ENCODE results near the gene ETDC.
"Not testable (repeated sequence)": the region's sequence is repeated elsewhere in the genome, so short reads cannot be mapped to it uniquely, and the experiment has no call there.

Gene ETDC

DNA sequence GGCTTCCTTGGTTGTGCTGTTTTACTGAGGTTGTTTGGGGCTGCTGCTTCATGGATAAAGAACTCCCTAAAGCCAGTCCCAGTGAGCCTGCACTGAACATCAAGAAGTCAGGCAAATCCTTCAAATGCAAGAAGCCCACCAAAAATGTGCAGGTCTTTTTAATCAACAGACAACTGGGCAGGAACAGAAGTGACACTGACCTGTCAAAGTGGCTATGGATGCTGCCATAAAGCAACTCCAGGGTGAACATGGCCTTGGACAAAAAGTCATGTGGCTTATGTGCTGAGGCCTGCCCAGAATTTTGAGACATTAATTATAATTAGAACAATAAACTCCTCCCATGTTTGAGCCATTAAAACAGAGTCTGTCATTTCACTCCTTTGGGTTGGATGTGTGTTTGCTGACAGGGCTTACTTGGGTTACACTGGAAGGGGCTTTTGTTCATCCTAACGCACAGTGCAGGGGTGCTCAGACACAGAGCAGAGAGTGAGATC is at the start of gene ETDC:
Gene ETDC (plus strand): TSS at position 51 of the 494 bp plus-strand sequence. CDS start 0 bp downstream, at position 51.
- DNase-seq, result no peak

DNA sequence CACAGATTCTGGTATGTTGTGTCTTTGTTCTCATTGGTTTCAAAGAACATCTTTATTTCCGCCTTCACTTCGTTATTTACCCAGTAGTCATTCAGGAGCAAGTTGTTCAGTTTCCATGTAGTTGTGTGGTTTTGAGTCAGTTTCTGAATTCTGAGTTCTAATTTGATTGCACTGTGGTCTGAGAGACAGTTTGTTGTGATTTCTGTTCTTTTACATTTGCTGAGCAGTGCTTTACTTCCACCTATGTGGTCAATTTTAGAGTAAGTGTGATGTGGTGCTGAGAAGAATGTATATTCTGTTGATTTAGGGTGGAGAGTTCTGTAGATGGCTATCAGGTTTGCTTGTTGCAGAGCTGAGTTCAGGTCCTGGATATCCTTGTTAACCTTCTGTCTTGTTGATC is 48.3 kb upstream of the ETDC start:
- not testable (repeated sequence) for DNase-seq

DNA sequence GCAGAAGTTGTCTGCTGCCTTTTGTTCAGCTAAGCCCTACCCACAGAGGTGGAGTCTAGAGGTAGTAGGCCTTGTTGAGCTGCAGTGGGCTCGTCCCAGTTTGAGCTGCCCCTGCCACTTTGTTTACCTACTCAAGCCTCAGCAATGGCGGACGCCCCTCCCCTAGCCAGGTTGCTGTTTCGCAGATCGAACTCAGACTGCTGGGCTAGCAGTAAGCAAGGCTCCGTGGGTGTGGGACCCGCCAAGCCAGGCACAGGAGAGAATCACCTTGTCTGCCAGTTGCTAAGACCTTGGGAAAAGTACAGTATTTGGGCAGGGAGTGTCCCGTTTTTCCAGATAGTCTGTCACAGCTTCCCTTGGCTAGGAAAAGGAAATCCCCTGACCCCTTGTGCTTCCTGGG is 45.9 kb upstream of the ETDC start:
- not testable (repeated sequence) for DNase-seq

DNA sequence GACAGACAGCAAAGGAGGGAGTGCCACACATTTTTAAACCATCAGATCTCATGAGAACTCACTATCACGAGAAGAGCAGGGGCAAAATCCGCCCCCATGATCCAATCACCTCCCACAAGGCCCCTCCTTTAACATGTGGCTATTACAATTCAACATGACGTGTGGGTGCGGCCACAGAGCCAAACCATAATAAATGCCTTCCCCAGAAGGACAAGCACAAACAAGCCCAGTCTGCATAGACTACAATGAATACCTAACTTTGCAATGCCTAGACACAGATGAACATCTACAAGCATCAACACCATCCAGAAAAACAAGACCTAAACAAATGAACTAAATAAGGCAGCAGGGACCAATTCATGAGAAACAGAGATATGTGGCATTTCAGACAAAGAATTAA is 45.1 kb upstream of the ETDC start:
- DNase-seq, result no peak

DNA sequence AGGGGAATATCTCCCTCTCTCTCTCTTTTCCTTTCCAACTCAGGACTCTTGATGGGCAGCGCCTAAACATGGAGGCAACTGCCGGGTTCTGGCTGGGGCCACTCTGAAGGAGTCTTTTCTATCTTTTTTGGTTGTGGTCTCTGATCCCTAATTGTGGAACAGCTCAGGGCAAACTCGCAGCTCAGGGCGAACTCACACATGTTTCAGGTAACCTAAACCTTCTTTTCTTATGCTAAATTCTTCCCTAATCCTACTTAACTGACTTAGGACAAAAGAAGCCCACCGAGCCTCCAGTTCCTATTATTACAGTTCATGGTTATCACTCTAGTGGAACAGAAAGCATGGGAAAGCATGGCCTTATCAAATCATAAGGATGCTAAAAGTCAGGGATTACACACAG is 36.1 kb upstream of the ETDC start:
- no peak for DNase-seq

DNA sequence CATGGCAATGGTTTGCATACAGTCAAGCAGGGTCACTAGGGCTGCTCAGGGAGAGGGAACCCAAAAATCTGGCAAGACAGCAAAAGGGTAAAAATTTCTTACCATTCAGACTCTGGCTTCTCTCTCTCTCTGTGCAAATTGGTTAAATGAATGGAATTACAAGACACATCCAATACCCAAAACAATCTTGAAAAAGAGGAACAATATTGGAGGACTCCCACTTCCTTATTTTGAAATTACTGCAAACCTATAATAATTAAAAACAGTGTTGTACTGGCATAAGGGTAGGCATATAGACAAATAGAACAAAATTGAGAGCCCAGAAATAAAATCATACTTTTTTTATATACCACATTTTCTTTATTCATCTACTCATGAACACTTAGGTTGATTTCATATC is 33.3 kb upstream of the ETDC start:
- DNase-seq, result no peak

DNA sequence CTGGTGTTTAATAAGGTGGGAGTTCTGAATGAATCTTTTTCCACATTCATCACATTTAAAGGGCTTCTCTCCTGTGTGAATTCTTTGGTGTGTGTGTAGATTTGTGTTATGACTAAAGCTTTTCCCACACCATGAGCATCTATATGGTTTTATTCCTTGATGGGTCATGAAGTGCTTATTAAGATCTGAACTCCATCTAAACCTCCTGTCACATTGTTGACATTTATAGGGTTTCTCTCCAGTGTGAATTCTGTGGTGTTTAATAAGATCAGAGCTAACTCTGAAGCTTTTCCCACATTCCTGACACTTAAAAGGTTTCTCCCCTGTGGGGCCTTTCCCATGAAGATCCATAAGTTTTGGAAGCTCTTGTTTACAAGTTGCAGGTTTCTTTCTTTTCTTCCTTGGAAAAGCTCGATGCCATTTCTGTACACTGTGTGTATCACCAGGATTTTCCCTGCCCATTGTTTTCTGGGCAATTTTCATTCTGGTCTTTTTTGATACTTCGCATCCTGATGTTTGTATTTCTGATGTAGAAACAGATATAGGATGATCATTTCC is 21.9 kb upstream of the ETDC start:
- DNase-seq, result no peak

DNA sequence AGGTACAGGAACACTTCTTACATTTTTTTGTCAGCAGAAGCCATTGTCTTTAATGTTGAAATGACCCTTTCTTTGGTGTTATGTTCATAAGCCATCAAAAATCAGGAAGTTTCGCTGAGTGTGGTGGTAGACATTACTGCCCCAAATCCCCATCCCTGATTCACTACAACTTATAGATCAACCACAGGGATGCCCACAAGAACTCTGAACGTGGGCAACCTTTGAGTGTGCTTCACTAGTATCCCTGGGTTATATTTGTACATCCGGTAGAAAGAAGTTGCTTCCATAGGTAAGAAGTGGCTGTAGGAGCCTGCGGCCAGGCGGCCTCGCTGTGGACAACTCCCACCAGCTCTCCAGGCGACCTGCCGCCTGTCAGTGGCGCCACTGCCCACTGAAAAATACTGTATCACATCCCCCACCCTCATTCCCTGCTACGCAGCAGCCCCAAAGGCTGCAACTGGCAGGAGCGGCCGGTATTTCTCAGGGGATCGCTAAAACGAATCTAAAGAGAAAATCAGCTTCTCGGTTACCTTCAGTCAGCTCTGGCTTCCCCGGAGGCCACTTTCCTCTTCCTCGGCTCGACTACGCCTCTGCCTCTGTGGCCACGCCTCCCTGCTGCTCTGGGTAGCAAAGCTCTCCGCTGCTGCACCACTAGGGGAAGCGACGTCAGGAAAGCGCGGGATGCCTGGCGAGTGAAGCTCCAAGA is 13.9 kb upstream of the ETDC start:
- peak; percentile 63 for DNase-seq

DNA sequence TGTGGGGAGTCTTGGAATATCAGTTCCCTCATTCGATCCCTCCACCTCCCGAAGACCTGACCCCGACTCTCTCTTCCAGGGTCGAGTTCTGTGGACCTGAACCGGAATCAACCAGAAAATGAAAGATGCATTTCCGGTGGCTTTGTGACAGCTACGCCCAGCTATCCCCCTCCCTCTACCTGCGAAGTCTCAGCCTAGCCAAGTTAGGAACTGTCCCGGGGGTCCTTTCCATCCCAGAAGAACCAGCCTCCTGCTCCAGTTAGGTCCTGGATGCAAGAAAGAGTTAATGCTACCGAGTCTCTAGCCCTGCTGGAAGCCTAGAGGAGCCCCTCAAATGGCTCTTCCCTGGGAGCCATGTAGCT is 13.4 kb upstream of the ETDC start:
- no peak for DNase-seq

DNA sequence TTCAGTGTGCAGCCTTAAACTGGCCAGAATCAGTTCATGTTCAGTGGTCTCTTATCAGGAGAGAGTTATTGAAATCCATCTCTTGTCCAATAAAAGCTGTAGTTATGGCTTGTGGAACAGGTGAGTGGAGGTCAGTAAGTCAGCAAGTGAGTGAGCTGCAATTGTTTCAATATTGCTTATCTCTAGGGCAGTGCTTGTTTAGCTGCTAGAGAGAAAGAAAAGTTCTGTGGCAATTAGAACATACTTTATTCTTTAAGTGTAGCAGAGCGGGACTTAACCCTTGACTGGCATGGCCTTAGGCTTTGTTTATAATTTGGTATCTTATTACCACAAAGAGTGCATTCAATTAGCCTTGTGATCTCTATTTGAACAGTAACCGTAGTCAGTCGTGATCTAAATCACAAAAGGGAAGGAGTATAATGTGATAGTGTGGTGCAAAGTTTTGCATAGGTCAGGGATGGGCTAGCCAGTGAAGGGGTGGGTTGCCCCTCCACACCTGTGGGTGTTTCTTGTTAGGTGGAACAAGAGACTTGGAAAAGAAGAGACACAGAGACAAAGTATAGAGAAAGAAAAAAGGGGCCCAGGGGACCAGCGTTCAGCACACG is 6.9 kb upstream of the ETDC start:
- DNase-seq, result no peak

DNA sequence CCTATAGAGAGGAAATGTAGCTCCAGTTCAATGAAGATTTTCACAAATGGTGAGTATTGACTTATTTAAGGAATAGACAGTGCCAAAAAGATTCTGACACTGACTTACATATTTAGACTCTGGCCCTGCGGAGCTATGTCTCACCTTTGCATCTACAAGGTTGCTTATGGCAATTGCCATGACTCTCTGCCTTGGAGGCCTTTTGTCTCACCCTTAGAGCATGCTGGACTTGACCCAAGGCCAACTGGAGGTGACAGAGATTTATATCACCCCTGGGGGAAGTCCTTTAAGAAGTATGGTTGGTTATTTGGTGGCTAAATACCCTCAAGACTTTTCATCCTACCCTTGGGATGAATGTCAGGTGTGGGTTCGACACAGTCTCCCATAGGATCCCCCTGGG is 4.5 kb upstream of the ETDC start:
- DNase-seq, result no peak

DNA sequence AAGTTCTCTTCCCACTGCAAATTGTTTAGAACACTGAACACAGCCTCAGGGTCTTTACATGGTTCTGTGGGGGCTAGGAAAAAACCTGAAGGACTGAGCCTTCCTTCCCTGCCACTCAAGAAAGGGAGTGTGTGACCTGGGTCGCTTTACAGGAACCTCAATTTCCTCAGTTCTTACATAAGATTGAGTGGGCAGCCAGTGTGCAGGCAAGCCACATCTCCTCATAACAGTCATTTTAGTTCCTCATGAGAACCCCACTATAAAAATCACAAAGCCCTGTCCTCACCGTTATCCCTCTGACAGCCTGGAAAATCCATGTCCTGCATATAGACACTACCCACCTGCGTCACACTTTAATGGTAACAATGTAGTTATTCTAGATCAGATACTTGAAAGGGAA is 2.1 kb upstream of the ETDC start:
- DNase-seq, result no peak

DNA sequence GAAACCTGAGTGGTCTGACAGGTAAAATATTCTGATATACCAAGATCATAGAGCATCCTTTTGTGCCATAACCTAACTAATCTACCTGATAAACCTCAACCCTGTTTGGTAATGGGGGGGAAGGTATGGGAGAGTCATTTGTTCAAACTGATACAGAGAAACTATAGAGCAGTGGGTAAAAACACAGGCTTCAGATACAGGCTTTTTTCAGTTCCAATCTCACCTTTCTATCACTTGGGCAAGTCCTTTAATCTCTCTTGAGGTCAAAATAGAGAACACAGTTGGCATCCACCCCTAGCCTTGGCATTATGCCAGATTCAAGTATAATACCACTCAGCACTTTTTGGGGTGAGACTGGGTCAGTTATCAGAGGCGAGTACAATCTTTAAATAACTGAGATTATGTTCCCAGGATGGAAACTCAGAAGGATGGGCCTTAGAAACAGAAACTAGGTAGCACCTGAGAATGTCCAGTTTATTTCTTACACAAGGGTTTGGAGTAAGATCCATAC is 880 bp upstream of the ETDC start:
- no peak for DNase-seq

DNA sequence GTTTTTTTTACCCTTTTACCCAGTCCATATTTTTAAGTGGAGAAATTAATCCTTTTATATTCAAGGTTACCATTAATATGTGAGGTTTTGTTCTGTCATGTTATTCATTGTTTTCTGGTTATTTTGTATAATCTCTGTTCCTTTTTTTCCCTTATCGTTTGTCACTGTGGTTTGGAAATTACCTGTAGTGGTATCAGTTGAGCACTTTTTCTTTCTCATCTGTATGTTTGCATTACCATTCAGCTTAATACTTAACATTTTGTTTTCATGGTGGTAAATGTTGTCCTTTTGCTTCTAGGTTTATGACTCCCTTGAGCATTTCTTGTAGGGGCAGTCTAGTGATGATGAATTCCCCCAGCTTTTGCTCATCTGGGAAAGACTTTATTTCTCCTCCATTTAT is 6.6 kb downstream of the ETDC start:
- no peak for DNase-seq

DNA sequence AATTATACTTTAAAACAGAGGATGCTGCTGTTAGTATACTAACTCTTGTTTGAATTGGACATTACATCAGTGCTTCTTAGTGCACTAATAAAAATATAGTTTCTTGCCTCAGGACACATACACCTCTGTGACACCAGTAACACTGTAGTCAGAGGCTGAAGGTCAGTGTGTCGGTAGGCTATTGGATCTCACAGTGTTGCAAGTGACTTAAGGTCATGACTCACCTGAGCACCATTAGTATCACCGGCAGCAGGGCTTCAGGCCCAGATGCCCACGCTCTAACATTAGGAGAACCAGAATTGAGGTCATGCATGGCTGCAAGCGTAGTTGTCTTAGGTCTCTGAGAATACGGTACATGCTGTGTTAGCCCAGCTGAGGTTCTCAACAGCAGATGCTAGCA is 15.2 kb downstream of the ETDC start:
- no peak for DNase-seq

DNA sequence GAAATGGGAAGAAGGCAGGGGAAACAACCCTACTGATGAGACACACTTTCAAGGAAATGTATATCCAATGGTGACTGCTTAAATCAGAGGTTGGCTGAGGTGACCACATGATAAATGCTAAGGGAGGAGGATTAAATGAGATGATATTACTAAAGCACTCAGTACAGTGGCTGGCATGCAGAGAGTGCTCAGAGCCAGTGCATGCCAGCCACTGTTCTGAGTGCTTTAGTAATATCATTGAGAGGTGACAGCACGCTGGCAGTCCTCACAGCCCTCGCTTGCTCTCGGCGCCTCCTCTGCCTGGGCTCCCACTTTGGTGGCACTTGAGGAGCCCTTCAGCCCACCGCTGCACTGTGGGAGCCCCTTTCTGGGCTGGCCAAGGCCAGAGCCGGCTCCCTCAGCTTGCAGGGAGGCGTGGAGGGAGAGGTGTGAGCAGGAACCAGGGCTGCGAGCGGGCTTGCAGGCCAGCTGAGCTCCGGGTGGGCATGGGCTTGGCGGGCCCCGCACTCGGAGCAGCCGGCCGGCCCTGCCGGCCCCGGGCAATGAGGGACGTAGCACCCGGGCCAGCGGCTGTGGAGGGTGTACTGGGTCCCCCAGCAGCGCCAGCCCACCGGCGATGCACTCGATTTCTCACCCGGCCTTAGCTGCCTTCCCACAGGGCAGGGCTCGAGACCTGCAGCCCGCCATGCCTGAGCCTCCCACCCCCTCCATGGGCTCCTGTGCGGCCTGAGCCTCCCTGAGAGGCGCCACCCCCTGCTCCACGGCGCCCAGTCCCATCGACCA is 15.9 kb downstream of the ETDC start:
- DNase-seq, result not testable (repeated sequence)

DNA sequence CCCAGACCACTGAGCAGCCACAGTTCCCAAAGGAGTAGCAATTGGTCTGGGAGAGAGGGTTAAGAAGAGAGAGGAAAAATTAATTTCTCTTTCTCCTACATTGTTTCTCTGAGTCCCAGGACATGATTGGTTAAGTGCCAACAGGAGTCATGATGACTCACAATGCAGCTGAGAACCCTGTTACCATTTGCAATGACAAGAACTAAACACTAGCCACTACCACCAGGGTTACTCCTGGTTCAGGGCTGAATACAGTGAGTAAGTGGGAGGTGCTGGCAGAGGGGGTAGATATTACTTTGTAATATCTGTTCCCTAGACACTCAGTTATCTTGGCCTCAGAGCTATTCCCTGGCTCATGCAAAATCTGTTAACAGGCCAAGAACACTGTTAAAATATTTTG is 18.0 kb downstream of the ETDC start:
- no peak for DNase-seq

DNA sequence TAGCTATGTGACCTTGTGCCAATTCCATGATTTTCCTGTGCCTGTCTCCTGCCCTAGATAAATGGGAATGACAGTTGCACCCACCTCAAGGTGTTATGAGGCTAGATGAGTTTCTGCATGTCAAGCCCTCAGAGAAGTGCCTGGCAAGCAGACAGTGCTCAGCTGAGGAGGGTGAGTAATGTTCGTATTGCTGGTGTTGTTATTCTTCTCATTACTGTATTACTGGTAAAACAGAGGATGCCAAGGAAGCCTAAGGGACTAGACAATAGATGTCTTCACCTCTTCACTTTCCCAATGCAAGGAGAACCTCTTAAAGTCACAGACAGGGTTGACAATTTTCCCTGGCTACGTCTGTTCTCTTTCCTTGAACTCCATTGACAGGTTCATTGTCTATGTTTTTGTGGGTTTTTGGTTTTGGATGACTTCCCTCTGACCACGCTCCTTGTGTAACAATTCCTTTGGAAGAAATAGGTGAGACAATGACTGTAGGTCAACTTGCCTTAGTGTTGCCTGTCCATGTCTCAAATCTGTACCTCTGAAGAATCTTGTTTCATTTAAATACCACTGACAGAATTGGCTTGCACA is 19.2 kb downstream of the ETDC start:
- DNase-seq, result no peak

DNA sequence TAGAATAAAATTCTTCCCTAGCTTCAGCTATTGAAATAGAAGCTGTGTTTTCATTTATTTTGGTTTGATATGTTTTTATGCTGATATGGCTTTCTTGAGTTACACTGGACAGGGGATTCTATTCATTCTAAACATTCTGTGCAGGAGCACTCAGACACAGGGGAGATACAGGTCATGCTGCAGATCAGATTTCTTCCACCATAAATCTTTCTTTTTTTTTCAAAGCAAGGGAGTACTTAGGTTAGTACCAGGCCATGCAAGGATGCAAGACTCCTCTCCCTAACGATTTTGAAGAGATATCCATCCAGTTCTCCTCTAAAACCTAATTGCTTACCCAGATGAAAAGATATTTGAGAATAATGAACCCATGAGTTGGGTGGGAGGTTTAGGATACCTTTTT is 21.4 kb downstream of the ETDC start:
- no peak for DNase-seq

DNA sequence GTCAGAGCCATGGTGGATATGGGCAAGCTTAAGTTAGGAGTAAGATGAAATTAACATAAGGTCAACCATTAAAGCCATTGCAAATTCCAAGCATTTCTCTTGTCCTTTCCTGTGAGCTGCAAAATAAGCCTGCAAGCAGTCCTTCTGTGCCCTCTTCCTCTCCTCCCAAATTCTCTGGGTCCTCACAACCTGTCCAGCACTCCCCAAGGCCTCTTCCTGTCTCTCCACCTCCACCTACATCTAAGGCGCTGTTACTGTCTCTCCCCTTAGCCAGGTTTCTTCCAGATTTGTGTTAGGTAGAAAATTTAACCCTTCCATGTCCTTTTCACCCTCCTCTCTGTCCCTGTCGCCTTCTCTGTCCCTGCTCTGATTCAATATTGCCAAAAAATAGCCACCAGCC is 22.2 kb downstream of the ETDC start:
- DNase-seq, result no peak

DNA sequence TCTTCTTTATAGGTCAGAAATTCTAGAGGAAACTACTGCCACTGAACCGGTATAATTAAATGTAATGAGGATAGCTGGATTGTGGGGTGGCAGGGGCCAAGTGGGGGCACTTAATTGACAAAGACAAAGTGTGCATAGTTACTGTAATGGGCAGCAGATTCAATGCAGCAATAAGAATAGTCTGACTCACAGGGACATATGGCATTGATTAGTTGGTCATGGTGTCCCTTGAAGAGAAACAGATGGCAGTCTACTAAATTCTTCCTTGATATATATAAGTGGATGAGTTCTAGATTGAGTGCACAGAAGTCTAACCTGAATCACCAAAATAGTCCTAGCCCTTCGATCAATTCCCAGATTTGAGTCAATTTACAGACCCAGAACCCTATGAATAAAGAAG is 31.6 kb downstream of the ETDC start:
- no peak for DNase-seq

DNA sequence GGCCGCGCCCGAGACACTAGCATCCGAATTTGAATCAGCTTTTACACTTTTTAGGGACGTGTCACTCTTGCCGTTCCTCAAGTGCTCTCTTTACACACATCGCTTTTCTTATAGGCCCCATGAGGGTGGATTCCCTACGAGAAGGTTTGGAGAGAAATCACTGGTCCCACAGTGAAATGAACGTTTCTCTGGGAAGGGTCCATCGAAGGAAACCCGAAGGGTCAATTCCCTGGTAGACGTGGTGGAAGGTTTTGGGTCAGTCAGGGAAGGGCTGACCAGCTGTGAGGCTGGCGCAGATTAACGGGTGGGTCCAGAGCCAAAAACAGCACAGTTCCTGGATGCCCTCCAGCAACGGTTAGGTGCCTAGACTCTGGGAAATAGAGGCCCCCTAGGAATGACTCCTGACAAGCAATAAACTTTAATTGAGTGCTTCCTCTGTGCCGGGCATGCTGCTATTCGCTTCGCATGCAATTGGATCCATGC is 35.9 kb downstream of the ETDC start:
- no peak for DNase-seq

DNA sequence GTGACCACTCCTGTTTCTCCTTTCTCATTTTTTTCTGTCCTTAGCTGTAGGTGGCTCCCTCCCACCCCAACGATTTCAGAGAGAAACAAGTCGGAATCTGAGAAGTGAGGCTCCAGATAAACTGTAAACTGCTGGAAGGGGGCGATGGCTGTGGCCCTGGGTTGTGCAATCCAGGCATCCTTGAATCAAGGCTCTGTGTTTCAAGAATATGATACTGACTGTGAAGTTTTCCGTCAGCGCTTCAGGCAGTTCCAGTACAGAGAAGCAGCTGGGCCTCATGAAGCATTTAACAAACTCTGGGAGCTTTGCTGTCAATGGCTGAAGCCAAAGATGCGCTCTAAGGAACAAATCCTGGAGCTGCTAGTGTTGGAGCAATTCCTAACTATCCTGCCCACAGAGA is 37.7 kb downstream of the ETDC start:
- DNase-seq, result no peak
